HG03060 (cell line): ENCODE results near the gene UBXN1.

Source experiments
- ATAC-seq: cut with Tn5 transposase; IDR thresholded peaks from one replicate; pipeline ENCODE4 v1.9.1; 2021; ENCODE audit warnings: low read depth, moderate number of reproducible peaks; ENCODE audit not compliant: unreplicated experiment

Gene UBXN1

GRCh38 chr11:62648185-62648966, 30.5 kb downstream of the UBXN1 start:
- no peak for ATAC-seq

- ATAC-seq, result no peak
Measured at GRCh38 chr11:62647609-62648005, 31.3 kb downstream of the UBXN1 start.

- no peak for ATAC-seq
Measured at GRCh38 chr11:62646825-62647608, 31.9 kb downstream of the UBXN1 start.

- ATAC-seq, result peak; percentile 69
Measured at GRCh38 chr11:62645946-62646824, 32.7 kb downstream of the UBXN1 start, which contains the start of gene GANAB. Gene GANAB, minus strand, starts transcription at chr11:62646613. Its CDS starts 14 bp downstream, at chr11:62646599.

- ATAC-seq, result no peak
Measured at GRCh38 chr11:62645671-62645945, 33.3 kb downstream of the UBXN1 start.

GRCh38 chr11:62644220-62644619, 34.7 kb downstream of the UBXN1 start:
- ATAC-seq, result no peak

GRCh38 chr11:62632492-62632891, 46.4 kb downstream of the UBXN1 start:
- ATAC-seq, result no peak

- no peak for ATAC-seq
Measured at GRCh38 chr11:62627713-62628112, 51.2 kb downstream of the UBXN1 start.
